ES-I3 (cell line): ENCODE results near the gene ZC3H4.

Source experiments
- H3K36me3 ChIP-seq: 2 replicates; pipeline ENCODE4 v1.6.1; 2013; ENCODE audit warnings: mild to moderate bottlenecking, low read length, control low read depth, moderate library complexity; ENCODE audit not compliant: insufficient read depth
- H3K4me1 ChIP-seq: 2 replicates; pipeline ENCODE4 v1.6.1; 2013; ENCODE audit warnings: mild to moderate bottlenecking, control low read depth, low read length; ENCODE audit not compliant: insufficient read depth
- H3K9ac ChIP-seq: 2 replicates; pipeline ENCODE4 v1.6.1; 2013; ENCODE audit warnings: low read depth, mild to moderate bottlenecking, low read length, moderate library complexity
- H3K9me3 ChIP-seq: 2 replicates; pipeline ENCODE4 v1.6.1; 2013; ENCODE audit warnings: mild to moderate bottlenecking, low read length, moderate library complexity; ENCODE audit not compliant: control insufficient read depth, insufficient read depth

Gene ZC3H4

DNA sequence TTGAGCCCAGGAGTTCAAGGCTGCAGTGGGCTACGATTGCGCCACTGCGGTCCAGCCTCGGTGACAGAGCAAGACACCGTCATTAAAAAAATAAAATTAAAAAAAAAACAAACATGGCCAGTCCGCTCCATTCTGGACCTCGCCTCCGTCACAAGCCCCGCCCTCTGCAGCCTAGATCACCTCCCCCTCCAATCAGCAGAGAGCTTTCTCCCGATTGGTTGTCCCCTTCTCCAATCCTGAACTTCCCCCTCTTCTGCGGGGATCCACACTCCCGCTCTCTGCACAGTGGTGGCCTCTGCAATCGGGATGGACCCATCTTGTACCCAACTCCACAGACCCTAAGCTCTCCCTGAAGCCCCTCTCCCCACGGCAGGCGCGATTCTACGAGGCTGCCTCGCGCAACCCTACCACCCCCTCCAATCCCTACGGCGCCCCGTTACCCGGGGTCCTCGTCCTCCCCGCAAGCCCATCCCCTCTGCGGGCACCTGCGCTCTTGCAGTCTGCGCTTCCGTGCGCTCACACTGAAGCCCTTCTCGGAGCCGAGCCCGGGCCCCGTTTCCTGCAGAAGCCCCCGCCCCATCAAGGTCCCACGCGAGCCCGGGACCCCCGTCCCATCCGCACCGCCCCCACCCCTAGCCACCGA lies 65.7 kb downstream of the ZC3H4 start:
- peaks cover 3% of the 10 kb centered on the region; the same call in 1 of the 2 replicates for H3K36me3 ChIP-seq
- 0 out of 2 replicates have a peak, but pooled peaks cover 5% of the 10 kb centered on the region for H3K4me1 ChIP-seq
- no peaks in the 10 kb centered on the region for H3K9me3 ChIP-seq
- peak overlapping the region; percentile 80 for H3K9ac ChIP-seq

DNA sequence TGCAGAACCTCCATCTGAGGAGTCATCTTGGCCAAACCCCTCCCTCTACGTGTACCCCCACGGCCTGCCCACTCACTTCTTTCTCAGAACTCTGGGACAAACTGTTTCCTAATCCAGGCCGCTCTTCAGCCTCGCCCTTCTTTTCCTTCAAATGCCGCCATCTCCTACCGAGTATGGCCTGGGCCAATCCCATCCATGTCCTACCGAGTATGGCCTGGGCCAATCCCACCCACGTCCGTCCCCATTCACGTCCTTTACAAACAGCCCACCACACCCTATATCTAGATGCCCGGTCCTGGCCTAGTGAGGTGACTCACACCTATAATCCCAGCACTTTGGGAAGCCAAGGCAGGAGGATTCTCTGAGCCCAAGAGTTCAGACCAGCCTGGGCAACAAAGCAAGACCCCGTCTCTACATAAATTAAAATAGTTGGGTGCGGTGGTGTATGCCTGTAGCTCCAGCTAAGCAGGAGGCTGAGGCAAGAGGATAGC lies 66.3 kb downstream of the ZC3H4 start:
- Histone ChIP-seq H3K9me3 (no peaks in the 10 kb centered on the region), H3K4me1 (0 out of 2 replicates have a peak, but pooled peaks cover 5% of the 10 kb centered on the region), H3K36me3 (peaks cover 3% of the 10 kb centered on the region; the same call in 1 of the 2 replicates), H3K9ac (peak overlapping the region; percentile 80; the same call in 1 of the 2 replicates)

DNA sequence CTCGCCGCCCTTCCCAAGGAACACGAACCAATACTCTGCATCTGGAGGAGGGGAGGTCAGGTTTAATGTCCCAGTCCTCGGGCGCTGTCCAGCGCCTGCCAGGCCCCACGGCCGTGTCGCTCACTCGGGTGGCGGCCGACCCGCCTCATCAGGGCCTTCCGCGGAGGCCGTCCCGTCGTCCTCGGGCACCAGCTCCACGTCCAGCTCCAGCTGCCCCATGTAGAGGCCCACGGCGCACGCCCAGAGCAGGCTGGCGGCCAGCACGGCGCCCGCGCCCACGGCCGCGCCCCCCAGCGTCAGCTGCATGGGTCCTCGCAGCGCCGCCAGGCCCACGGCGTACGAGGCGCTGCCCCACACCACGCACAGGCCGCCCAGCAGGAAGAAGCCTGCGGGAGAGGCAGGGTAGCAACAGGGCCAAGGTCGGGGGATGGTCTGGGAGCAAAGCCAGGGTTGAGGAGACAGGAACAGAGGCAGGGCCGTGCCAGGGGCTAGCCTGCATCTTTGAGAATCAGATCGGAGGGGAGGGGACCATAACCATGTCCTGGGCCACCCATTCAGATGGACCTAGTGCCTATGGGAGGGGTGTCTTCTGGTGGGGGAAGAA lies 67.6 kb downstream of the ZC3H4 start:
- no peak overlapping the region for H3K9ac ChIP-seq
- H3K36me3 ChIP-seq, result peaks cover 3% of the 10 kb centered on the region; the same call in 1 of the 2 replicates
- 0 out of 2 replicates have a peak, but pooled peaks cover 5% of the 10 kb centered on the region for H3K4me1 ChIP-seq
- no peaks in the 10 kb centered on the region for H3K9me3 ChIP-seq

DNA sequence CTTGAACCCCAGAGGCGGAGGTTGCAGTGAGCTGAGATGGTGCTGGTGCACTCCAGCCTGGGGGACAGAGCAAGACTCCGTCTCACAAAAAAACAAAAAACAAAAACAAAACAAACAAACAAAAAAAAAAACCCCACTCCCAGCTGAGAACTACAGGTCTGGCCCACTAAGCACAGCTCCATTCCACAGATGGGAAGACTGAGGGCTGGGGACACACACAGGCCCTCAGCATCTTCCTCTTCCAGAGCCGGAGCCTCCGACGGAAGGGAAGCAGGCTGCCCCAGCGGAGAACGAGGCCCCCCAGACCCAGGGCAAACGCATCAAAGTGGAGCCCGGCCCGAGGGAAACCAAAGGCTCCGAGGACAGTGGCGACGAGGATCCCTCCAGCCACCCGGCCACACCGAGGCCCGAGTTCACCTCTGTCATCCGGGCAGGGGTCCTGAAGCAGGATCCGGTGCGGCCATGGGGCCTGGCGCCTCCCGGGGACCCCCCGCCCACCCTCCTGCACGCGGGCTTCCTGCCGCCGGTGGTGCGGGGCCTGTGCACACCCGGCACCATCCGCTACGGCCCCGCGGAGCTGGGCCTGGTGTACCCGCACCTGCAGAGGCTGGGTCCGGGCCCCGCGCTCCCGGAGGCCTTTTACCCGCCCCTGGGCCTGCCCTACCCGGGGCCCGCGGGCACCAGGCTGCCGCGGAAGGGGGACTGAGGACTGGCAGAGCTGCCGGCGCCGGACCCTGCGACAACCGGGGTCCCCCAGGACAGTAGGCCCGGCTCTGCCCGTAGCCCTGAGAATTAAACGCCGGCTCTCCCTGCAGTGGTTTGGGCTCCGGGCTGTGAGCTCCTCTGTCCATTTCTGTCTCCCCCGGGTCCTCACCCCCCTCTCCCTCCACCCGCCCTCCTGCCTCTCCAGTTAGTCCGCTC lies 68.4 kb downstream of the ZC3H4 start:
- H3K4me1 ChIP-seq, result 0 out of 2 replicates have a peak, but pooled peaks cover 5% of the 10 kb centered on the region
- no peak overlapping the region for H3K9ac ChIP-seq
- no peaks in the 10 kb centered on the region for H3K9me3 ChIP-seq
- peaks cover 3% of the 10 kb centered on the region; the same call in 1 of the 2 replicates for H3K36me3 ChIP-seq

DNA sequence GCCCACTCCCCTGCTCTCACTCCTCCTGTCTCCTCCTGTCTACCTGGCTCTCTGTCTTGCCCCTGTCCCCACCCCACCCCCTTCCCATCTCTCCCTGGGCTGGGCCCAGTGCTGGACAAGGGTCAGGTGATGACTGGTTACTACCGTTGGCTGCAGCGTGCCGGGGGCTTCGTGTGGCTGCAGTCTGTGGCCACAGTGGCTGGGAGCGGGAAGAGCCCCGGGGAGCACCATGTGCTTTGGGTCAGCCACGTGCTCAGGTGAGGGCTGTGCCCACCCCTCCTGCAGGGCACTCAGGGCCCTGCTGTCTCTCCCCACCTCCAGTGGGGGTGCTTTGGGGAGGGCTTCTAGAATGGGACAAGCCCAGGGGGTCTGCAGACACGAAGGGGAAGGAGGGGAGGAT lies 72.7 kb downstream of the ZC3H4 start:
- Histone ChIP-seq H3K4me1 (no peaks in the 10 kb centered on the region), H3K9me3 (no peaks in the 10 kb centered on the region), H3K9ac (no peak overlapping the region), H3K36me3 (peaks cover 3% of the 10 kb centered on the region; the same call in 1 of the 2 replicates)

DNA sequence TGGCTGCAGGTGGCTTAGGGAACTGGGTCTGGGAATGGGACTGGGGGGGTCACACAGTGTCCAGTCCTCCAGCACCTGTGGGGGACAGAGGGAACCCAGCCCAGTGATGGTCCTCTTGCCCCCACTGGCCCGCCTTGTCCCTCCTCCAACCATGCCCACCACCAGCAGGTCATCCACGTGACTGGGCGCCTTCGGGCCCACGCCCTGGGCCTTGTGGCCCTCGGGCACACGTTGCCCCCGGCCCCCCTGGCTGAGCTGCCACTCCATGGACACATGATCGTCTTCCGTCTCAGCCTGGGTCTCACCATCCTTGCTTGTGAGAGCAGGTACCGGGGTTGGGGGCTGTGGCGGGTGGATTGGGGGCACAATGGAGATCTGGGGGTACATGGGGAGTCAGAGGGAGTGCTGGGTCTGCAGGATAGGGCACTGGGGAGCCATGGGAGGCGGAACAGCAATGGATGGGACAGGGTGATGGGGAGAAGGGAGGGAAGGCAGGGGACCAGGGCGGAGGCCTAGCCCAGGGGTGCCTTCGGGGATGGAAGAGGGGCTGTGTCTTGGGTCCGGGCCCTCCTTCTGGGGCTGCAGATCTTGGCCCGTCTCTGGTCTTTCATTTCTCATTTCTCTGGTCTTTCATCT lies 74.2 kb downstream of the ZC3H4 start:
- Histone ChIP-seq H3K9ac (no peak overlapping the region), H3K36me3 (peaks cover 1% of the 10 kb centered on the region; the same call in 1 of the 2 replicates), H3K4me1 (no peaks in the 10 kb centered on the region), H3K9me3 (no peaks in the 10 kb centered on the region)

DNA sequence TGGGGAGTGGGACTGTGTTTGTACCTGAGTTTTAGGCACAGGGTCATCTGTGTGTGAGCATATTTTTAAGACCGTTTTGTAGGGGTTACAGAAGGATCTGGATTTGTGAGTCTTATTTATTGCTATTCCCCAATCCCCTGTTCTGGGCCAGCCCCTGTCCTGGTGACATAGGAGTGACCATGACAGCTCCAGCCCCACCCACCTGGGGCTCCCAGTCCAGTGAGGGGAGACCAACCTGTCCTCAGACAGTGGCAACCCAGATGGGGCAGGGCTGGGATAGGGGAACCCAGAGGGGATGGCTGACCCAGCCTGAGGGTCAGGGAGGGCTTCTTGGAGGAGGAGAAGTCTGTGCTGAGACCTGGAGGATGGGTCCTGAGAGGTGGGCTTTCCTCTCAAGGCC lies 75.8 kb downstream of the ZC3H4 start:
- Histone ChIP-seq H3K9ac (no peak overlapping the region), H3K36me3 (no peaks in the 10 kb centered on the region), H3K4me1 (no peaks in the 10 kb centered on the region), H3K9me3 (no peaks in the 10 kb centered on the region)

DNA sequence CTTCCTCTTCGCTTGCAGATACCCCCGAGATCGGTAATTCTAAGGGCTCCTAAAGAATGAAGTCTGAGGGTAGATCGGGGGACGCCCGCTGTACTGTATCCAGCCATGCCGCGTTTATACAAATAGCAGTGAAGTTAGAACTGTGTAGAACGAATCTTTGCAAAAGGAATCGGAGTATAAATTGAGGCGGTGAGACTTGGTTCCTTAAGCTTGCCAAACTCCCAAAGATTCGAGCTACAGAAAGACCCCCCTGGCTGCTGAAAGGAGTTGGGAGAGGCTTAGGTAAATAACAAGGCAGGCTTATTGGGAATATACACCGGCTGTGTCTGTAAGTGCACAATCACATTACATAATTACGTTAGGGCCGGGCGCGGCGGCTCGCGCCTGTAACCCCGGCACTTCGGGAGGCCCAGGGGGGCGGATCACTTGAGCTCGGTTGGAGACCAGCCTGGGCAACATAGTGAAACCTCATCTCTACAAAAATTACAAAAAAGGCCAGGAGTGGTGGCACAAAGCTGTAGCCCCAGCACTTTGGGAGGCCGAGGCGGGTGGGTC lies 77.4 kb downstream of the ZC3H4 start:
- H3K4me1 ChIP-seq, result no peaks in the 10 kb centered on the region; the same call in 1 of the 2 replicates
- H3K9me3 ChIP-seq, result no peaks in the 10 kb centered on the region
- no peaks in the 10 kb centered on the region for H3K36me3 ChIP-seq
- peak overlapping the region; percentile 69 for H3K9ac ChIP-seq

DNA sequence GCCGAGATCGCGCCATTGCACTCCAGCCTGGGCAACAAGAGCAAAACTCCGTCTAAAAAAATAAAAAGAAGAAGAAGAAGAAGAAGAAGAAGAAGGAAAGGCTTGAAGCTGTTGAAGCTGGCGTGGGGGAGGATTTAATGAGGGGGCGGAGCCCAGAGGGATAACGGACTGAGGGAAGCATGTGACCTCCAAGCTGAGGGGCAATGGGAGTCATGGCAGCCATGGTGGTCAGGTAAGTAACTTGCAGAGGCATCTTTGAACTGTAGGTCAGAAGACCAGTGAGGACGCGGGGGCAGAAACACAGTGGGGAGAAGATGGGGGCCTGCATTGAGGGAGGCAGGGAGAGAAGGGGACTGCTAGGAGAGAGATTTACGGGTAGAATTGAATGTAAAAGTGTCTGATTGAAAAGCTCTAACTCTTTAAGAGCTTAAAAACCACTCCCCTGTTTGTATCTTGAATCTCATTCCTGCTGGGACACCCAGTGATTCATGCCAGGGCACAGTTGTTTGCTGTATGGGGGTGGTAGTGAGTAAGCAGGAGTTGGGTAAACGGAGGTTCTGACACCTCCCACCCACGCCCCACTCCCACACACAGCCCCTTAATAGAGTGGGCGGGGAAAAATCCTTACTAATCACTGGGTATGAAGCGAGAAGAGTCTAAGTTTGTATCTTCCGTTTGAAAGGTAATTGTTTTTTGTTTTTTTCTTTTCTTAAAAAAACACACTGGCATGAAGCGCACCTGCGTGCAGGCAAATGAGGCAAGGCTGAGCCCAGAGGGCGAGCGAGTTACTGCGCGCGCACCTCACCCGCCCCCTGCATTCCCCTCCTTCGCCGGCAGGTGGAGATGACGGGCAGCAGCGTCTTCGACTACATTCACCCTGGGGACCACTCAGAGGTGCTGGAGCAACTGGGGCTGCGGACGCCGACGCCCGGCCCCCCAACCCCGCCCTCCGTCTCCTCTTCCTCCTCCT lies 78.2 kb downstream of the ZC3H4 start:
- Histone ChIP-seq H3K9ac (peak overlapping the region; percentile 69), H3K36me3 (no peaks in the 10 kb centered on the region), H3K9me3 (no peaks in the 10 kb centered on the region), H3K4me1 (no peaks in the 10 kb centered on the region; the same call in 1 of the 2 replicates)

DNA sequence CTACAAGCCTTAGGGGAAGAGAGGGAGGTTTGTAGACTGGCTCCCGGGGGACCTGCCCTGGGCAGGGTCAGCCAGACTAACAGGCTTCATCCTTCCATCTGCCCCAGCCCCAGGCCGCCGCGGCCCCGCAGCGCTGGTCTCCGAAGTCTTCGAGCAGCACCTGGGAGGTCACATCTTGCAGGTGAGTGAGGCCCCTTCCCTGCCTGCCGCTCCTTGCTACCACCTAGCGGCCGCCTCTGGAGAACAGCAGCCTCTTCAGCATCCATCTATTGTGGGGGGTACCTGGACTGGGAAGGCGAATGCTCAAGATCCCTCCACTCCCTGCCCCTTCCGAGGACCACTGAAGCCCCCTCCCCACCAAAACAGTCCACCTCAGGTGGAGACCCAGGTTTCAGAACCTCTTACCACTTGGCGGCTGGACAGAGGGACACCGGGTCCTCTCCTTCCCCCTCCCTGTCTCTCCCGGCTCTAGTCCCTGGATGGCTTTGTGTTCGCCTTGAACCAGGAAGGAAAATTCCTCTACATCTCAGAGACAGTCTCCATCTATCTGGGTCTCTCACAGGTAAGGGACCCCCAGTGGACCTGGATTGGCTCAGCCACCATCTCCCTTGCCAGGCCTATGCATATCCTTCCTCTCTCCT lies 81.3 kb downstream of the ZC3H4 start:
- Histone ChIP-seq H3K4me1 (no peaks in the 10 kb centered on the region; the same call in 1 of the 2 replicates), H3K9me3 (no peaks in the 10 kb centered on the region), H3K36me3 (no peaks in the 10 kb centered on the region), H3K9ac (no peak overlapping the region)

DNA sequence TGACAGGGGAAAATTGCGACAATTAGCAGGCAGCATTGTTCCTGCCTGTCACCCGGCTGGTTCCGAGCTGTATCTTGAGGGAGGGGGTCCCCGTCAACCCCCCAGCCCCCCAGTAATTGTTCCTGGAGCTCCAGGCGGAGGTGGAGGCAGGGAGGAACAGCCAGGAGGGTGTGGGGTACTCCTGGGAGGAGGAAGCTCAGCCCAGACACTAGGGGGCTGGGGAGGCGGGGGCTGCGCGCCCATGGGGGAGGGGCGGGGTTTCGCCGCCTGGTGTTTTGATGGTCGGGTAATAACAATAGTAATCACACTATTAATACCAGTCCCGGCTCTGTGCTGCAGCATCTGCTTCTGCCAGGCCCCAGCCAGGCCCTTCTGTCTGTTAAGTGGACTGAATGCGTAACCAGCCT lies 85.4 kb downstream of the ZC3H4 start:
- H3K9ac ChIP-seq, result peak overlapping the region; percentile 33; the same call in 1 of the 2 replicates
- no peaks in the 10 kb centered on the region; the same call in 1 of the 2 replicates for H3K4me1 ChIP-seq
- no peaks in the 10 kb centered on the region for H3K9me3 ChIP-seq
- no peaks in the 10 kb centered on the region for H3K36me3 ChIP-seq

DNA sequence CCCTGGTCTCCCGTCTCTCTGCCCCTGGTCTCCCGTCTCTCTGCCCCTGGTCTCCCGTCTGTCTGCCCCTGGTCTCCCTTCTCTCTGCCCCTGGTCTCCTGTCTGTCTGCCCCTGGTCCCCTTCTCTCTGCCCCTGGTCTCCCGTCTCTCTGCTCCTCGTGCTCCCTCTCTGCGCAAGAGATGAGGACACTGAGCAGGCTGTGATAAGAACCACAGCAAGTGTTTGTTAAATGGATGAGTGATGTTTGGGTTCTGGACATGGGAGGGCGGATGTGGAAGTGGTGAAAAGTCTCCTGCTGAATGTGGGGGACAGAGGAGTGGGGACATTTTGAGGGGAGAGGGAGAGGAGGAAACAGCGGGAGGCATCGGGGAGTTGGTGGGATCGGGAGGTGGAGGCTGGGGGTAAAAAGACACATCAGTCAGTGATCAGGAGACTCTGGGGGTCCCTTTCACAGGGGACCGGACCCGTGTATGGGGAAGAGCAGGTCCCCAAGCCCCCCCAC lies 85.9 kb downstream of the ZC3H4 start:
- Histone ChIP-seq H3K4me1 (no peaks in the 10 kb centered on the region; the same call in 1 of the 2 replicates), H3K36me3 (no peaks in the 10 kb centered on the region), H3K9me3 (no peaks in the 10 kb centered on the region), H3K9ac (peak overlapping the region; percentile 11; the same call in 1 of the 2 replicates)
